GM18909 (cell line): Measurements from ENCODE around the gene FAM170B.

ENCODE experiments used
- ATAC-seq: cut with Tn5 transposase; IDR thresholded peaks from one replicate; pipeline ENCODE4 v1.9.1; 2021; ENCODE audit warnings: mild to moderate bottlenecking; ENCODE audit not compliant: unreplicated experiment, poor library complexity

FAM170B gene

GRCh38 chr10:49131507-49132361 is 2.1 kb downstream of the FAM170B start:
- ATAC-seq: no peak

GRCh38 chr10:49129376-49129775 is 4.4 kb downstream of the FAM170B start:
- ATAC-seq: no peak

DNA sequence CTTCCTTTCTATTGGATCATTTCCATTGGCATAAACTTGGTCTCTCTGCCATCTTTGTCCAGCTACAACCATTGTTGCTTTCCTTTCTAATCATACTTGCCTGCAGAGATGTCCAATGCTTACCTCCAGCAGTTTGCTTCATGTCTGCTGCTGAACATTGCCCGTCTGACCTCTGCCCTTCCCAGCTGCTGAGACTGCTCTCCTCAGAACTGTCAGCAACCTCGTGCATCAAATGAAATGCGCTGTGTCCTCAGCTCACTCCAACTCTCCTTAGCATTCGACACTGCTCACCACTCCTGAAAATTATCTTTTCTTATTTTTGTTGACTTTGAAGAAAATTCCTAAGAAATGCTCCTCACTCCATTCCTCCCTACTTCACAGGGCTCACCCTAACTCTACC is 5.0 kb downstream of the FAM170B start:
- no peak for ATAC-seq

DNA sequence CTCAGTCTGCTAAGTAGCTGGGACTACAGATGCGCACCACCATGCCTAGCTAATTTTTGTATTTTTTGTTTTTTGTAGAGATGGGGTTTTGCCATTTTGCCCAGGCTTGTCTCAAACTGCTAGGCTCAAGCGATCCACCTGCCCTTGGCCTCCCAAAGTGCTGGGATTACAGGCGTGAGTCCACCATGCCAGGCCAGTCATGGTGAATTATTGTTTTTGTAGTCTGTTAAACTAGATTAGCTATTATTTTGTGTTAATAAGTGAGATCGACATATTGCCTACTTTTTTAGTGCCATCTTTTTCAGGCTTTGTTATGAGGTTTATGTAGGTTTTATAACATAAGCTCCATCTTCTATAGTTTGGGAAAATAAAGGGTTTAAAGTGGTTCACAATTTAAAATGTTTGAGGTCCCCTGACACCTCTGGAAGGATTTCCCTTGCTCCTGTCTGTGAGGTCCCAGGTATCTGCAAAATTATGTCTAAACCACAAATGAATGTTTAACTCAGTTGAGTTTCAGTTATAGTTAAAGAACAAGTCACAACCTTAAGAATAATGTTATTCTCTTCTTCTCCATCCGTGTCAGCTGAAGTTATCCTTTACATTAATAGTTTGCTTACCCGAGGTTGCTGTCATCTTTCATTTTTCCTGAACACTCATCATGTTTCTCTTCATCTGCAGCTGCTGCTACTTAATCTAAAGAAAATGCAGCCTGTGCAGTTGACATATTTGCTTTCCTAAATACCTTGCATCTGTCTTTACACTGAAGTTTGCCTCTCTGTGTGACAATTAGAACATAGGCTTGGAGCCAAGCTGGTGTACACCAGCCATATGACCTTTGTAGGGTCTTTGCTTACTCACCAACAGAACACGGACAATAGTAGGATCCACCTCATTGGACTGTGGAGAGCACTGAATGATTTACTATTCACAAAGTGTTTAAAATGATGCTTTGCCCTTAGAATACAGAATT is 9.6 kb downstream of the FAM170B start:
- no peak for ATAC-seq

GRCh38 chr10:49120911-49121310 is 12.9 kb downstream of the FAM170B start:
- ATAC-seq: no peak

DNA sequence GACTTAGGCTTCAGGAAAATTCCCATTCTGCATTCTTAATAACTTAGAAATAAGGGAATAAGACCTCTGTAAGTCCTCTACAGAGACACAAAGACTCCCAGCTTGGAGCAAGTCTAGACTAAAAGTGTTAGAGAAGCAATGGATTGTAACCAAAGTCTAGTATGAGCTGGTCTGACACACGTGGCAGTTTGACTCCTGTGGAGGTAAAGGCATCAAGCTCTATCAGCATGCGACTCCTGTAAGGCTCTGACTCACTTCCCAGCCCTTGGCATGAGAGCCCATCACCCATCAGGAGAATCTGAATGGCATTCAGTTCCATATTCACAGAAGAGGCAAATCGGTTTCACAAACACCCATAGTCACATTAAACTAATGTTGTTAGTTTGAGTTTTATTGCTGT is 14.1 kb downstream of the FAM170B start:
- no peak for ATAC-seq

- no peak for ATAC-seq
These were observed 15.3 kb downstream of the FAM170B start for GRCh38 chr10:49118430-49119074.

GRCh38 chr10:49117376-49118070 is 16.3 kb downstream of the FAM170B start:
- no peak for ATAC-seq

GRCh38 chr10:49116509-49117375 is 17.1 kb downstream of the FAM170B start:
- no peak for ATAC-seq

DNA sequence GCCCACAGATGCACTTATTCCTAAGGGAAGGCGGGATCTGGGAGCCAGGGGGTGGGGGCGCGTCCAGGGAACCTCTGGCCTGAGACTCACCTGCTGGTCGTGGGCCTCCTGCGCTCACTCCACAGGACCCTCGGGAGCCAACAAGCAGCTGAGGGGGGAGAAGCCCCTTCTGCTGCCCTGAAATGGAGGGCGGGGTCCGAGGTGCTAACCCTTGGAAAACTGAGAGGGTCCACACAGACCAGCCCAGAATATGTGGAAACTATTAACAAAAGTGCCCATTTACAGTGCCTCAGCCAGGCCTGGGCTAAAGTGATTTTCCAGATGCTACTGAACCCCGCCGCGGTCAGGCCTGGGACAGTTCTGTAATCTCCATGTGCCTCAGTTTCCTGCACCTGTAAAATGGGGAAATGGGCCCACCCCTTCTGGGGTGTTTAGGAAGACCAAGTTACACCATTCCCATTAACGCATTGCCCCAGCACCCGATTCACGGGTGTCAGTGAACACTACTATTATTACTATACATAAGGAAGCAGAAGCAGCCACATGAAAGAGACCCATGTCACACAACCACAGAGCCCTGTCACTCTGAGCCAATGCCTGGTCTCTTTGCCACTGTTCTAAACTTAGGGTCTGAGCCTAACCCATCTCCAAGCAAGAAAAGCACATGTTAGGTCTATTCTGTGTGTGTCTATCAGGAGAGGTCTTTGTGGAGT is 17.9 kb downstream of the FAM170B start:
- ATAC-seq: no peak

DNA sequence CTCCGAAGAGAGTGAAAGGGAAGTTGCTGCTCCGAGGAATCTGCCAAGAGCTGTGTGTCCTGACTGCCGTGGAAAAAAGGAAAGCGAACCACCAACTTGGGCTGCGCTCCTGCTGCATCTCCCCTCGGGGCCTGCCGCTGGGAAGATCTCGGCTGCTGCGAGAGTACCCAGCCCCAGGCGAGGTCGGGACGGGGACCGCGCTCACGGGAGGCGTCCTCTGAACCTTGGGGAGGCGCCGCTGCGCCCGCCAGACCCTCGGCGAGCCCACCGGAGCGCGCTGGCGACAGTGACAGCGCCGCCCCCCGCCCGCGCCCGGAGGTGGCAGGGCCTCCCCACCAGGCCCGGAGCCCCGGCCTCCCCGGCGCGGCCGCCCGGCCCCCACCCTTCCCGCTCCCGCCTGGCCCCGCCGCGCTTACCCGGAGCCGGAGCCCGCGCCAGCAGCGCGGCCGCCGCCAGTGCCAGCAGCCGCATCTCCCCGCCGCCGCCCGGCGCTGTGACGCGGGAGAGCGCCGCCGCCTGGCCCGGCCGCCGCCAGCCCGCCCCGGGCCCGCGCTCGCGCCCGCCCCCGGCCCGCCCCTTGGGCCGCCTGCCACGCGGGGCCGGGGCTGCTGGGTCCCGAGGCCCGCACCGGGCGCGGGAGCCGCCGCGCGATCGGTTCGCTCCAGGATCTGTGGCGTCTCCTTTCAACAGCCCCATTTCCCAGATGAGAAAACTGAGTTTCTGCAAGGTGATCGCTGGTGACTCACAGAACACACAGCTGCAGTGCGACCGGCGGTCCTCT is 18.6 kb downstream of the FAM170B start, which contains the start of gene VSTM4:
Gene VSTM4 (minus strand): TSS at position 508 of the 781 bp plus-strand sequence. CDS start 37 bp downstream, at position 471.
- no peak for ATAC-seq

GRCh38 chr10:49114718-49115014 is 19.2 kb downstream of the FAM170B start:
- no peak for ATAC-seq

- no peak for ATAC-seq
These were observed 20.1 kb downstream of the FAM170B start for GRCh38 chr10:49113741-49114141.

DNA sequence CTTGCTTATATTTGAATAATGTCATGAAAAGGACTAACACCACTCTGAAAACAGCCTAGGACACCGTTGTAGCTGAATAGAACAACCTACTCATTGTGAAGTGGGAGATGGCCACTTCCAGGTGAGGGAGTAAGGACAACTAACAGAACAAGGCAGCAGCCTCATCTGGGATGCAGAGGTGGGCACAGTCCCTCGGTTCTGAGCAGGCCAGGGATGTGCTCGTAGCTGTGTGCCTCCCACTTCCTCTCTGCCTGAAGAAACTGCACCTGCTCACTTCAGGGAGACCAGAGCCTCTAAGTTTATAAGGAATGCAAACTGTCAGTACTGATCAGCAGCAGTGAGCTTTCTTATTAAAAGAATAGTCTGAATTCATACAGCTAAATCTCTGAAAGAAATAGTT is 21.0 kb downstream of the FAM170B start:
- no peak for ATAC-seq

GRCh38 chr10:49112098-49112497 is 21.7 kb downstream of the FAM170B start:
- ATAC-seq: no peak

DNA sequence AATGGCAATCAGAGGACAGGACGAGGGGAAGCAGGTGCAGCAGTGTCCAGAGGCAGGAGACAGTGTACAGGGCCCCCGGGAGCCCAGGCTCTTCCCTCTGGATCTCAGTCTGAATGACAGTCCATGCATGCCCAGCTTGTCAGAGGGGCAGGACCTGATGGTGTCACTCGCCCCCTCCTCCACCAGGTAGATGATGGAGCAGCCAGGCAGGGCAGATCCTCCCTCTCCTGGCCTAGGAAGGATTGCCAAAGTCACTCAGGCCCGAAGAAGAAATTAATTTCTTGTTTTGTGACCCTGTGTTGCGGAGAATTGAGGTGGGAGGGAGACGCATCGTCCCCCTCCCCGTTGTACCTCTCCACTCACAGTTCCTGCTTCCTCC is 22.5 kb downstream of the FAM170B start:
- ATAC-seq: no peak

DNA sequence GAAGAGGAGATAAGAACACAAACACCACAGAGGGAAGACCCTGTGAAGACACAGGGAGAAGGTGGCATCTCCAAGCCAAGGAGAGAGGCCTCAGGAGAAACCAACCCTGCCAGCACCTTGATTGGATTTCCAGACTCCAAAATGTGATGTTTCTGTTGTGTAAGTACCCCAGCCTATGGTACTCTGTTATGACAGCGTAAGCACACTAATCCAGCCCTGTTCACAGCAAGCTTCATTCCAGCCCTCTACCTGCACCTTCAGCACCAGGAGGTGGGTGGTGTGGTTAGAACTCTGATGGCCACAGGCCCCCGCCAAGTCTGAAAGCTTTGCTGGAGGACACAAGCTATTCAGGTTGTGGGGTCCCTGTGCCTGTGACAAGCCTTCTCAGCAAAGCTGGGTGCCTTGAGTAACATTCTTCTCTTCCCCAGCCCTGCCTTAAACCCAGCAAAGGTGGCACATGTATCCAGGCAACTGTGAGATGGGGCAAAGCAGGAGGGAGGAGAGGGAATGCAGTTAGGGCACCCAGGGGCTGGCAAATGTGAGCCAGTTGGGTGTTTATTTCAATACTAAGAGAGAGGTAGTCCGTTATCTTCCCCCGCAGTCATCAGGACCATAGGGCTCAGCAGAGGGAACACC is 23.0 kb downstream of the FAM170B start:
- no peak for ATAC-seq
